Activated naive CD8-positive, alpha-beta T cell (primary cell): ENCODE measurements around the gene CCNB2.

Experiments
- H3K27ac Mint-ChIP-seq: one replicate; pipeline ENCODE4 v1.8.0; 2021; ENCODE audit warnings: mixed read lengths
- H3K27me3 Mint-ChIP-seq: one replicate; pipeline ENCODE4 v1.8.0; 2021; ENCODE audit warnings: mixed read lengths
- H3K36me3 Mint-ChIP-seq: one replicate; pipeline ENCODE4 v1.8.0; 2021; ENCODE audit warnings: mixed read lengths
- H3K4me1 Mint-ChIP-seq: one replicate; pipeline ENCODE4 v1.8.0; 2021; ENCODE audit warnings: low read depth, mixed read lengths
- H3K4me3 Mint-ChIP-seq: one replicate; pipeline ENCODE4 v1.8.0; 2021; ENCODE audit warnings: mild to moderate bottlenecking, mixed read lengths
- H3K9me3 Mint-ChIP-seq: one replicate; pipeline ENCODE4 v1.8.0; 2021; ENCODE audit warnings: low read depth, mixed read lengths

CCNB2 gene

DNA sequence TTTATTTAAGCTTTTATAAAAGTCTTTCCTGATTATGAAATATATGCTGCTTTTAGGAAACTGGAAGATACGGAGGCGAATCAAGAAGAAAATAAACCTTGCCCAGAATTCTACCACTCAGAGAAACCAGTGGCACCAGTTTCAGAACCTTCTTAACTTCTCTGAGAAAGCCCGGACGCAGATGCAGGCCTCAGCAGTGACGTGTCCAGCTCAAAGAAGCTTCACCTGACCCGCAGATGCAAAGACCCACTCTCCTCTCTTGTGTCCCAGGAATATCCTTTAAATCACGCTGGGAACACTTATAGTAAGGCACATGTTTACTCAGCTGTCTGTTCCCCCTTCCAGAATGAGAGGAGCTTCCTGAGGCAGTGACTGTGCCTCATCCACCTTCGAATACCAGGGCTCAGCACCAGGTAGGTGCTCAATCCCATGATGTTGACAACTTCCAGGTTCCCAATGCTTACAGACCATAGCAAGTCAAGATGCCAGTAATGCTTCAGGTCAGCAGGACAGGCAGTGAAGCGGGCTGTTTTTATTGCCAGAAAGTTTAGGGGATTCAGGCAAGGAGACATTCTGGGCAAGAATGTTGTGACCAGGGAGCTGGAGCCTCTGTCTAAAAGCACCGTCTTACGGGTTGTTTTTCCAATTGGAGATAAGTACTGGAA is 61.8 kb downstream of the CCNB2 start:
- H3K9me3 Mint-ChIP-seq = no peaks in the 10 kb centered on the region
- no peaks in the 10 kb centered on the region for H3K27me3 Mint-ChIP-seq
- H3K4me1 Mint-ChIP-seq = no peaks in the 10 kb centered on the region
- no peak overlapping the region for H3K27ac Mint-ChIP-seq
- H3K36me3 Mint-ChIP-seq = no peaks in the 10 kb centered on the region
- H3K4me3 Mint-ChIP-seq = no peak overlapping the region

DNA sequence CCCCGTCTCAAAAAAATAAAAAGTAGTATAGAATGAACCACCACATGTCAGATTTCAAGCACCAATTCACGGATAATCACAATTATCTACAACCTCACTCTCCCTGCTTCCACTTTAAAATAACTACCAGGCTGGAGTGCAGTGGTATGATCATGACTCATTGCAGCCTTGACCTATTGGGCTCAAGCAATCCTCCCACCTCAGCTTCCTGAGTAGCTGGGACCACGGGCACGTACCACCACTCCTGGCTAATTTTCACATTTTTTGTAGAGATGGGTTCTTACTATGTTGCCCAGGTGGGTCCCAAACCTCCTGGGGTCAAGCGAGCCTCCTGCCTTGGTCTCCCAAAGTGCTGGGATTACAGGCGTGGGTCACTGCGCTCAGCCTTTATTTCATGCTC is 63.6 kb downstream of the CCNB2 start:
- H3K27me3 Mint-ChIP-seq = no peaks in the 10 kb centered on the region
- H3K27ac Mint-ChIP-seq = no peak overlapping the region
- no peaks in the 10 kb centered on the region for H3K36me3 Mint-ChIP-seq
- H3K4me3 Mint-ChIP-seq = no peak overlapping the region
- H3K4me1 Mint-ChIP-seq = no peaks in the 10 kb centered on the region
- H3K9me3 Mint-ChIP-seq = no peaks in the 10 kb centered on the region

DNA sequence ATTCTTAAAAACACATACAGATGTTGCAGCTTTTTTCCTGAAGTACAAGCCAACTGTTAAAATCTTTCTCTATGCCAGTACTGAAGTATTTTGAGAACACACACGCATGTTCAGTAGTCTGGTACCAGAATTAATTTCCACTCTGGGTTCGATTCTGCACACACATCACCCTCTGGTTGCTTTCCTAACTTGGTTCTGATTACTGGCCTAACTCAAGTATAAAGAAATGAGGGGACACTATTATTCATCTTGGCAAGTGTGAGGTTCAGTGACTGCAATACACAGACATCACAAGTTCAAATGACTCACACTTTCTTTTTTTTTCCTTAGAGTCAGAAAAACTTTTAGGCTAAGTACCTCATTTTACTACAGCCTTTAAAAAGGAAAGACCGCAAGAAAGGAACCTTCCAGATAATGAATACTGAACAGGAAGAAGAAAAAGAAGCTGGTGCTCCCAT is 64.3 kb downstream of the CCNB2 start:
- Mint-ChIP-seq H3K27me3 (no peaks in the 10 kb centered on the region), H3K9me3 (no peaks in the 10 kb centered on the region), H3K4me1 (no peaks in the 10 kb centered on the region), H3K27ac (no peak overlapping the region), H3K4me3 (no peak overlapping the region), H3K36me3 (no peaks in the 10 kb centered on the region)

DNA sequence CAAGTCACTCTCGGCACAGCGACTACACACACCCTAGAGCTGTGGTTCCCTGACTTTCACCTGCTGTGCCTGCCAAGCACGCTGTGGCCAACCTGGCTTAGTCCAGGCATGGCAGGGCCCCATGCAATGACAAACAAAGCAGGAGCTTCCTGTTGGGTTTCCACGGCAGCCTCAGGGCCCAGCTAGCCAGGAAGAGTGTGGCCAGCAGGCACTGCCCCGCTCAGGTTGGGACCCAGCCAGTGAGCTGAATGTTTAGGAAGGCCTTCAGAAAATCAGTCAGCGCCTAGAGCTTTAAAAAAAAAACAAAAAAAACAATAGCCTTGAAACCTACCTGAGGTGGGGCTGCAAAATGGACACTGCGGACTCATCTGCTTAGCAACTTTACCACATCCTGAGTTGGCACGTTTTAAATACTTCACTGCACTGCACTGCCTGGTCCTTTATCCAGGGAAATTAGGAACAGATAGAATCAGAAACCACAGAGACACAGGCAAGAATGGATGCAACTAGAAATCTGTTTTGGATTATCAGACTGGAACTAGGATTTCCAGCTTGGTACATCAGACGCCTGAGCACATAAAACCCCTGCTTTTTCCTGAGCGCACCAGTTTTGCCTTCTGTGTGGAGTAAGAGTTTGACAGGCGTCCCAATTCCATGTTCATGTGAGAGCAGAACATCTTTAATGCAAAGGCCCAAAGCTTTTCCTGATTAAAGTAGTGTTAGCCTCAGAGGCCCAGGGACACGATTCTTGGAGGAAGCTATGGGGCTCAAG is 65.5 kb downstream of the CCNB2 start:
- no peaks in the 10 kb centered on the region for H3K36me3 Mint-ChIP-seq
- no peaks in the 10 kb centered on the region for H3K4me1 Mint-ChIP-seq
- peaks cover 2% of the 10 kb centered on the region for H3K27me3 Mint-ChIP-seq
- H3K4me3 Mint-ChIP-seq = no peak overlapping the region
- H3K9me3 Mint-ChIP-seq = no peaks in the 10 kb centered on the region
- H3K27ac Mint-ChIP-seq = no peak overlapping the region

DNA sequence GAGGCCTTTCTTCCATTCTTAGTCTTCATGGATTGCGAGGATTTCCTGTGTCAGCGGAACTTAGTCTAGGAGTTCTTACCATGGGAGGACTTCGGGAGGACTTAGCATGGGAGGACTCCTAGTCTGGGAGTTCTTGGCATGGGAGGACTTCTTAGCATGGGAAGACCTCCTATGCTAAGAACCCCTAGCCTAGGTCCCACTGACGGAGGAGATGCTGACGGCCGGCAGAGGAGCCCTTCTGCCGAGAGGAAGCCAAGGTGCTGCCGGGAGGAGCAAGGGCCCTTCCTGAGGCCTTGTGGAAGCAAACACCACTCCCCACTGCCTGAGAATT is 66.1 kb downstream of the CCNB2 start:
- H3K4me3 Mint-ChIP-seq = no peak overlapping the region
- H3K9me3 Mint-ChIP-seq = no peaks in the 10 kb centered on the region
- no peaks in the 10 kb centered on the region for H3K4me1 Mint-ChIP-seq
- no peak overlapping the region for H3K27ac Mint-ChIP-seq
- H3K27me3 Mint-ChIP-seq = peaks cover 5% of the 10 kb centered on the region
- no peaks in the 10 kb centered on the region for H3K36me3 Mint-ChIP-seq

DNA sequence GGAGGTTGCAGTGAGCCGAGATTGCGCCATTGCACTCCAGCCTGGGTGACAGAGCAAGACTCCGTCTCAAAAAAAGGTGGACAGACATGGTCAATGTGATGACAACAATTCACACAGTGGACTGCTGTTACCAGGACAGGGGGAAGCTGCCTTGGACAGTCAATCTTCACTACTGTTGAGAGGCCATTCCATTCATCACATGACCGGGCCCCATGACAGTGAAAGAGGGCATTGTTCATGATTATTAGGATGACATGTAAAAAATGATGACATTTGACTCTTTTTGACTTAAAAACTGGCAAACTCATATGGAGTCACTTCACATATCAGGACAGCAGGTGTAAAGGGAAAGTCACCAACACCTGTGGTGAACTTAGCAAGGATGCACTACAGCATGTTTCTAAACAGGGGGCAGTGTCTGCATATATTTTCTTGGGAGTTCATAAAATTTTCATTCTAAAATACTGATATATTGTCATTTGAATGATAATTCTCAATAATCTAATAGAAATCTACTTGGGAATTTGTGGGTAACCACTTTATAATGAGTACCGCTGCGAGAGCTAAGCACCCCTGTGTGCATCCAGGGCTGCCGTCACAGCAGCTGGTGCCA is 67.4 kb downstream of the CCNB2 start:
- H3K4me3 Mint-ChIP-seq = no peak overlapping the region
- H3K4me1 Mint-ChIP-seq = no peaks in the 10 kb centered on the region
- peaks cover 5% of the 10 kb centered on the region for H3K27me3 Mint-ChIP-seq
- H3K36me3 Mint-ChIP-seq = no peaks in the 10 kb centered on the region
- H3K9me3 Mint-ChIP-seq = no peaks in the 10 kb centered on the region
- H3K27ac Mint-ChIP-seq = no peak overlapping the region

DNA sequence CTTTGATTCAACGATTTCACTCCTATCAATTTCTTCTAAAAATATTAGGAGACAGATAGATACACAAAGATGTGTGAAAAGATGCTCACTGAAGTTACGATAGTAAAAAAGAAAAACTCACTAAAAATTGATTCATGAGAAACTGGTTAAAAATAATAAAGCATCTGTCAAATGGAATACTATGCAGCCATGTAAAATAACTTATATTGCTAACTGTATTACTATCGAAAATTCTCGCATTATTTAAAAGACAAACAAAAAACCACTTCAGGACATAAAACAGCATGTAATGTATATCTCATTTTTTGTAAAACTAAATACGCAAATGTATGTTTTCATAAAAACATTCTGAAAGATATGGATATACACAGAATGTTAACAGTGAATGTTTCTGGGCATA is 68.2 kb downstream of the CCNB2 start:
- Mint-ChIP-seq H3K36me3 (no peaks in the 10 kb centered on the region), H3K4me1 (no peaks in the 10 kb centered on the region), H3K4me3 (no peak overlapping the region), H3K27ac (no peak overlapping the region), H3K9me3 (no peaks in the 10 kb centered on the region), H3K27me3 (peaks cover 9% of the 10 kb centered on the region)

DNA sequence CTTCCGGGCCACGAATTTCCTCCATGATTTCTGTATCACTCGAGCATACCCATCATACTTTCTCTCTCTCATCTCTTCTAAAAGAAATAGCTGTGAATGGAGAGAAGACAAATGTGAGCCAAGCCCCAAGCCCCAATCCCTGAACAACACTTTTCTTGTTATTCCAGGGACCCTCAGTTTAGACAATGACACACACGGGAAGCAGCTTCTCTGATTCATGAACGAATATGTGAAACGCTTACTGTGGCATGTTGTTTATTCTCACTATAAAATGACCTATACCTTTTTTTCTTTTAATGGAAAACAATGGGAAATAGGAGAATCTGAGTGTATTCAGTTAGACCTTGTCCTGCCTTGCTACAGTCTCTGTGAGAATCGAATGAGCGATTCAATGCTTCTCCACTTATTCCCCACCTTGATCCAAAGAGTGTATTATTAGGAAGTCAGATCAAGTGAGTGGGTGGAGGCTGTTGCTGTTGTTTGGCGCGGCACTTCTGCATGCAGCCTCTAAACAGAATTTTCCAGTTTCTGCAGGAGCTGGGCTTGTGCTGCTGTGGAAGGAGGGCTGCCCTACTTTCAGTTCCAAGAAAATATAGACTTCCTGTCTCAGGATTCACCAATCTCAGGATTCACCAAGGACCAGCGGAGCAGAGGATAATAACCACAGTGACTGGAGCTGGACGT is 69.3 kb downstream of the CCNB2 start:
- Mint-ChIP-seq H3K4me3 (no peak overlapping the region), H3K27me3 (peaks cover 12% of the 10 kb centered on the region), H3K9me3 (no peaks in the 10 kb centered on the region), H3K4me1 (no peaks in the 10 kb centered on the region), H3K36me3 (no peaks in the 10 kb centered on the region), H3K27ac (no peak overlapping the region)
